Nephron progenitor cell (in vitro differentiated cells): ENCODE results near the gene CCL19.

ENCODE experiments used
- DNase-seq: peaks from one replicate; pipeline ENCODE4 v3.0.0; 2021
- H3K27ac Mint-ChIP-seq: 2 replicates; pipeline ENCODE4 v1.8.0; 2021; ENCODE audit warnings: mild to moderate bottlenecking, moderate library complexity, mixed read lengths
- H3K27me3 Mint-ChIP-seq: 2 replicates; pipeline ENCODE4 v1.8.0; 2021; ENCODE audit warnings: mild to moderate bottlenecking, low read depth, mixed read lengths; ENCODE audit not compliant: poor library complexity
- H3K36me3 Mint-ChIP-seq: 2 replicates; pipeline ENCODE4 v1.8.0; 2021; ENCODE audit warnings: low read depth, mixed read lengths
- H3K4me1 Mint-ChIP-seq: 2 replicates; pipeline ENCODE4 v1.8.0; 2021; ENCODE audit warnings: mixed read lengths
- H3K4me3 Mint-ChIP-seq: 2 replicates; pipeline ENCODE4 v1.8.0; 2021; ENCODE audit warnings: mild to moderate bottlenecking, moderate library complexity, mixed read lengths
- H3K9me3 Mint-ChIP-seq: 2 replicates; pipeline ENCODE4 v1.8.0; 2021; ENCODE audit warnings: mild to moderate bottlenecking, moderate library complexity, mixed read lengths
- TF ChIP-seq, protein P1 (sequence below): fragments of 200-600 bp; sonication (generic); IDR thresholded peaks from 2 replicates; pipeline ENCODE4 v1.5.0; 2021; ENCODE audit warnings: antibody characterized with exemption

Gene CCL19

GRCh38 chr9:34656992-34657391 is 34.1 kb downstream of the CCL19 start:
- Mint-ChIP-seq H3K27ac (no peak overlapping the region), H3K4me3 (no peak overlapping the region), H3K9me3 (no peaks in the 10 kb centered on the region), H3K27me3 (peaks cover 8% of the 10 kb centered on the region), H3K4me1 (peaks cover 65% of the 10 kb centered on the region), H3K36me3 (peaks cover 11% of the 10 kb centered on the region)
- TF ChIP-seq, protein P1, sequence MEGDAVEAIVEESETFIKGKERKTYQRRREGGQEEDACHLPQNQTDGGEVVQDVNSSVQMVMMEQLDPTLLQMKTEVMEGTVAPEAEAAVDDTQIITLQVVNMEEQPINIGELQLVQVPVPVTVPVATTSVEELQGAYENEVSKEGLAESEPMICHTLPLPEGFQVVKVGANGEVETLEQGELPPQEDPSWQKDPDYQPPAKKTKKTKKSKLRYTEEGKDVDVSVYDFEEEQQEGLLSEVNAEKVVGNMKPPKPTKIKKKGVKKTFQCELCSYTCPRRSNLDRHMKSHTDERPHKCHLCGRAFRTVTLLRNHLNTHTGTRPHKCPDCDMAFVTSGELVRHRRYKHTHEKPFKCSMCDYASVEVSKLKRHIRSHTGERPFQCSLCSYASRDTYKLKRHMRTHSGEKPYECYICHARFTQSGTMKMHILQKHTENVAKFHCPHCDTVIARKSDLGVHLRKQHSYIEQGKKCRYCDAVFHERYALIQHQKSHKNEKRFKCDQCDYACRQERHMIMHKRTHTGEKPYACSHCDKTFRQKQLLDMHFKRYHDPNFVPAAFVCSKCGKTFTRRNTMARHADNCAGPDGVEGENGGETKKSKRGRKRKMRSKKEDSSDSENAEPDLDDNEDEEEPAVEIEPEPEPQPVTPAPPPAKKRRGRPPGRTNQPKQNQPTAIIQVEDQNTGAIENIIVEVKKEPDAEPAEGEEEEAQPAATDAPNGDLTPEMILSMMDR = no peak
- DNase-seq = no peak

GRCh38 chr9:34655394-34655793 is 35.7 kb downstream of the CCL19 start:
- TF ChIP-seq, protein P1 = no peak
- Mint-ChIP-seq H3K9me3 (no peaks in the 10 kb centered on the region), H3K4me1 (peaks cover 81% of the 10 kb centered on the region), H3K27me3 (peaks cover 5% of the 10 kb centered on the region), H3K4me3 (peak overlapping the region; percentile 33), H3K27ac (peak overlapping the region; percentile 76), H3K36me3 (peaks cover under 1% of the 10 kb centered on the region)
- DNase-seq = no peak

DNA sequence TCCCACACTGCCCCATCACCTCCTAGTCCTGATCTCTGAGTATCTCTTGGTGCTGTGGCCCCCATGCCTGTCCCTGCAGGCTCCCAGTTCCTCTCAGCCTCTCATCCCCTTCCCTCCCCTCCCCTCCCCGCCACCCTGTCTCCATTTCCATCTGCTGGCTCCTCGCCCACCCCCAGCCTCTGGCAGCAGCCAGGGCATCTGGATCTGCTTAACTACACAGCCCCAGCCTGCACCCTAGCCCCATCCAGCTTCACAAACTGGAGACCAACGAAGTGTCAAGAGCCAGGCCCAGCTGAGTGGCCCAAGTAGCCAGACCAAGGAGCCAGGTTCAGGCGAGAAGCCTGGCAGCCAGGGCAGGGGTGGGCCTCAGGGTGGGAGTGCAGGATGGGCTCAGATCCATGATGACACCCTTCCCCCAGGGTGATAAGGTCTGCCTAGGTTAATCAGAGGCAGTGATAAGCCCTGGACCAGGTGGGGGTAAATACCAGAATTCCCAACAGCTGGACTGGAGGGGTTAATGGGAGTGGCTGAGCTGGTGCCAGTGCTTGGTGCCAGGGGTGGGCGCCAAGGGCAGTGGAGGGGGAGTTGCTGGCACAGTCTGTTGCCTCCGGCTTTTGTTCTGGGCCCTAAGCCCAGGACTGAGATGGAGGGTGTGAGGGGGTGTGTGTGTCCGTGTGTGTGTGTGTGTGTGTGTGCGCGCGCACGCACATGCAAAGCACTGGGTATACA is 36.6 kb downstream of the CCL19 start:
- Mint-ChIP-seq H3K27ac (peak overlapping the region; percentile 83), H3K4me1 (peaks cover 84% of the 10 kb centered on the region), H3K36me3 (peaks cover 5% of the 10 kb centered on the region), H3K4me3 (peak overlapping the region; percentile 52), H3K27me3 (peaks cover 4% of the 10 kb centered on the region), H3K9me3 (no peaks in the 10 kb centered on the region)
- TF ChIP-seq, protein P1 = no peak
- DNase-seq = no peak

DNA sequence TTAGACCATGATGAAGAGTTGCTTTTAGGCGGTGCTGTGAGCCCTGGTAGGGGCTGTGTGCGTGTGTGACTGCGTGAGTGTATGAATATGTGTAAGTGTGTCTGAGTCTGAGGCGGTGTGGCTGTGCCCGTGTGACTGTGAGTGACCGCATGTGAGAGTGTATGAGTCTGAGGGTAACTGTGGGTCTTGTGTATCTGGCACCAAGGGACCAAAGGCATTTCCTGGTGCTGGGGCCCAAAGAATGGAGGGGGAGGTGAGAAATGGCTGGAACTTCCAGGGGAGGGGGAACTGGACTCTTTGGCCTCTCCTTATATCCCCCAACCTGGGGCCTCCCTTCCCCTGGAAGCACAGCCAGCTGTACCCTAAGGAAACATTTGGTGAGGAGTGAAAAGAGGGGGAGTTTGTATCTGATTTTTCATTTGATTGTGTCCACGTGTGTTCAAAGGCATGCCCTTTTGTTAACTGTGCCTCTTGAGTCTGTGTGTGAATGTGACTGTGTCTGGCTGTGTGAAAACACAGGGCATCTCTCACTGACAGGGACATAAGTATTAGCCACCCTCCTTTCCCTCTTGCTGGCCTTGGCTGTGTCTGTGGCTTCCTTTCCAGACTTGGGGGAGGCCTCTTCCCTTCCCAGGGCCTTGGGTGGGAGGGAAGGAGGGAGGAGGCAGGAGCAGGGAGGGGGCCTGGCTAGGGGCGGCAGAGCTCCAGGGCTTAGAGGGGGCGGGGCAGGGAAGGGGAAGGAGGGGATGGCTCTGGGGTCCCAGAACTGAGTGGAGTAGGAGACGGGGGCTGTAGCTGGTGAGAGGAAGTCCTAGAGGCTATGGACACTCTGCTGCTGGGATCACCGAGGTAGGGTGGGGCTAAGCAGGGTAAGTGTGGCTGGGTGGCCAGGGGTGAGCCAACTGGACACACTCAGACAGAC is 37.7 kb downstream of the CCL19 start:
- H3K27me3 Mint-ChIP-seq = peaks cover 4% of the 10 kb centered on the region
- H3K27ac Mint-ChIP-seq = peak overlapping the region; percentile 98
- no peaks in the 10 kb centered on the region for H3K9me3 Mint-ChIP-seq
- TF ChIP-seq, protein P1 = no peak
- peak; percentile 58 for DNase-seq
- H3K4me3 Mint-ChIP-seq = peak overlapping the region; percentile 82
- H3K36me3 Mint-ChIP-seq = peaks cover 15% of the 10 kb centered on the region
- H3K4me1 Mint-ChIP-seq = peaks cover 89% of the 10 kb centered on the region

DNA sequence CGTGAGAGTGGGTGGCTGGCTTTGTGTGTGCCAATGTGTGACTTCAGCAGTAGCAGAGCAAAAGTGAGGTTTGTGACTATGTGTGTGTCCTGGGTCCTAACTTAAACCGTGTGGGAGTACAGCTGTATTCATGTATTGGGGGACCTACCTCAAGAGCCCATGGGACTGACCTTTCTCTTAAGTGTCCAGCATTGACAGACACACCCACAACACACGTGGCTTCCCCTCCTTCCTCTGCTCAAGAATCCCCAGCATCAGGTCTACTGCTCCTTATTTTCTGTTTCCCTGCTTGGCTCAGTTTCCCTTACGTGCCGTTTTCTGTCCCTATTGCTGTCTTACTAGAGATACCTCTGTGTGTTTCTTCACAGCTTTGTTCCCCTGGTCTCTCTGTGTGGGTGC is 38.5 kb downstream of the CCL19 start:
- Mint-ChIP-seq H3K36me3 (peaks cover 23% of the 10 kb centered on the region), H3K4me3 (peak overlapping the region; percentile 82), H3K9me3 (no peaks in the 10 kb centered on the region), H3K27ac (peak overlapping the region; percentile 98), H3K4me1 (peaks cover 89% of the 10 kb centered on the region), H3K27me3 (peaks cover 4% of the 10 kb centered on the region)
- no peak for DNase-seq
- TF ChIP-seq, protein P1 = no peak
